Endothelial cell of umbilical vein (primary cell): Measurements from ENCODE around the gene FAM241B. TPM values are rescaled to one million over a fixed set of nuclear protein-coding genes. Genes with fewer than 3 reads are reported as not detected.

Source experiments
- BruUV-seq: library from RNA; stranded (reverse); fragments of 400-500 nt; replicated peaks from 2 replicates; lab custom pipeline; 2021; lab: Mats Ljungman, UMichigan
- CTCF ChIA-PET: fragments of 300-600, 350-600 bp; sonication (Branson Sonifier 250); formaldehyde crosslinking; loops from one replicate; lab custom pipeline; 2021; ENCODE audit warnings: antibody characterized with exemption, inconsistent platforms; lab: Charles Lee
- POLR2A ChIA-PET: fragments of 300-600, 350-600 bp; sonication (Branson Sonifier 250); formaldehyde crosslinking; loops from one replicate; lab custom pipeline; 2021; ENCODE audit warnings: antibody characterized with exemption, inconsistent platforms; lab: Charles Lee
- DNase-seq: peaks from one replicate; pipeline ENCODE4 v3.0.0-alpha.2; 2011; ENCODE audit warnings: low read depth, low spot score
- FAIRE-seq: peaks from 2 replicates; lab custom pipeline; 2011; peaks lifted over from hg19 to GRCh38; lab: Jason Lieb, UNC
- H2AFZ ChIP-seq: 2 replicates; pipeline ENCODE4 v1.6.0; 2012; ENCODE audit warnings: low read depth, low read length, control low read depth, inconsistent platforms
- H3K27ac ChIP-seq: 2 replicates; pipeline ENCODE4 v1.5.1; 2011; ENCODE audit warnings: low read depth, mild to moderate bottlenecking, control low read depth, low read length, moderate library complexity; ENCODE audit not compliant: insufficient read depth
- H3K27me3 ChIP-seq, 2 experiments: 2 replicates each; pipeline versions ENCODE4 v1.6.0 to v1.6.1; 2011; ENCODE audit warnings: low read length in 2 of 2, mixed read lengths in 1 of 2; ENCODE audit not compliant: control insufficient read depth in 2 of 2, insufficient read depth in 2 of 2
- H3K36me3 ChIP-seq, 2 experiments: 2 replicates in 1 of 2; 3 replicates in 1 of 2; pipeline ENCODE4 v1.5.1; 2011; ENCODE audit warnings: low read length in 2 of 2, mild to moderate bottlenecking in 1 of 2, moderate library complexity in 1 of 2; ENCODE audit not compliant: control insufficient read depth in 2 of 2, insufficient read depth in 2 of 2; ENCODE audit errors: extremely low read depth in 1 of 2
- H3K4me1 ChIP-seq: 3 replicates; pipeline ENCODE4 v1.5.1; 2011; ENCODE audit warnings: mild to moderate bottlenecking, low read length; ENCODE audit not compliant: control insufficient read depth, insufficient read depth; ENCODE audit errors: extremely low read depth
- H3K4me2 ChIP-seq: 2 replicates; pipeline ENCODE4 v1.6.1; 2011; ENCODE audit warnings: low read length, control low read depth, mixed read lengths; ENCODE audit not compliant: insufficient read depth
- H3K4me3 ChIP-seq, 3 experiments: fragments of 200-600 bp in 1 of 3; sonication (generic), shearing (Covaris generic) in 1 of 3; replicated peaks in 1 of 3; 2 replicates each; pipeline ENCODE4 v1.5.1; 2011 to 2016; ENCODE audit warnings: control low read depth in 3 of 3, low read length in 3 of 3, mild to moderate bottlenecking in 2 of 3, inconsistent platforms in 1 of 3, low read depth in 1 of 3, moderate library complexity in 1 of 3; ENCODE audit not compliant: insufficient read depth in 1 of 3
- H3K79me2 ChIP-seq: 2 replicates; pipeline ENCODE4 v1.6.0; 2012; ENCODE audit warnings: low read length, inconsistent platforms; ENCODE audit not compliant: control insufficient read depth, insufficient read depth
- H3K9ac ChIP-seq: replicated peaks from 2 replicates; pipeline ENCODE3; 2011; ENCODE audit warnings: low read length, control low read depth; ENCODE audit not compliant: insufficient read depth; ENCODE audit errors: extremely low read depth
- H3K9me1 ChIP-seq: replicated peaks from 3 replicates; pipeline ENCODE4 v1.6.0; 2011; ENCODE audit warnings: mild to moderate bottlenecking, low read length; ENCODE audit not compliant: control insufficient read depth, insufficient read depth; ENCODE audit errors: extremely low read depth
- H3K9me3 ChIP-seq: replicated peaks from 2 replicates; pipeline ENCODE4 v1.5.1; 2012; ENCODE audit warnings: low read length, inconsistent platforms; ENCODE audit not compliant: control insufficient read depth, insufficient read depth
- H4K20me1 ChIP-seq: replicated peaks from 2 replicates; pipeline ENCODE3; 2011; ENCODE audit warnings: mild to moderate bottlenecking, low read length; ENCODE audit not compliant: control insufficient read depth, insufficient read depth; ENCODE audit errors: extremely low read depth
- EZH2 ChIP-seq: IDR thresholded peaks from 2 replicates; pipeline ENCODE4 v1.6.1; 2012; ENCODE audit warnings: borderline replicate concordance, low read depth, mild to moderate bottlenecking, moderate library complexity, low read length, inconsistent platforms; ENCODE audit not compliant: severe bottlenecking
- FOS ChIP-seq: IDR thresholded peaks from 2 replicates; pipeline ENCODE4 v1.6.1; 2011; ENCODE audit warnings: mild to moderate bottlenecking, low read length, moderate library complexity, borderline replicate concordance; ENCODE audit not compliant: insufficient read depth
- GATA2 ChIP-seq: IDR thresholded peaks from 2 replicates; pipeline ENCODE4 v1.7.0; 2011; ENCODE audit warnings: low read depth, mild to moderate bottlenecking, moderate library complexity, mixed read lengths, low read length; ENCODE audit not compliant: insufficient read length, insufficient read depth
- JUN ChIP-seq: IDR thresholded peaks from 2 replicates; pipeline ENCODE4 v1.6.1; 2011; ENCODE audit warnings: borderline replicate concordance, low read depth; ENCODE audit not compliant: insufficient read length, insufficient read depth
- MYC ChIP-seq: IDR thresholded peaks from one replicate; pipeline ENCODE4 v1.6.1; 2011; ENCODE audit warnings: mild to moderate bottlenecking, low read depth, low read length
- POLR2AphosphoS5 ChIP-seq: IDR thresholded peaks from 2 replicates; pipeline ENCODE4 v1.6.1; 2012; ENCODE audit warnings: low read depth, mild to moderate bottlenecking, control low read depth, low read length, moderate library complexity; ENCODE audit not compliant: insufficient read depth
- dilution Hi-C: fragments of 300-500 bp; cut with MboI; formaldehyde crosslinking; loops from one replicate; pipeline ENCODE4 v1.15.0; 2019; ENCODE audit warnings: low sequenced_read_pairs; ENCODE audit not compliant: extremely low pct_ligation_motif_present
- intact Hi-C: fragments of 100-400 bp; cut with micrococcal nuclease; formaldehyde crosslinking; loops from one replicate; pipeline ENCODE4 v1.10.0; 2022
- polyA plus RNA-seq, 4 experiments: library from polyadenylated mRNA; depleted of rRNA in 3 of 4; stranded (reverse) in 3 of 4; unstranded in 1 of 4; fragments of >200 nt; gene quantifications; 2 replicates each; pipeline versions ENCODE4 v1.2.1 to v1.2.3, GENCODE V29; 2011 to 2012; ENCODE audit warnings: missing spikeins in 1 of 4
- total RNA-seq: library from RNA; stranded (reverse); gene quantifications from 2 replicates; pipeline ENCODE4 v1.2.3, GENCODE V29; 2021
- TF ChIP-seq, protein P1 (sequence below): IDR thresholded peaks from 2 replicates; pipeline ENCODE4 v1.6.1; 2011; ENCODE audit not compliant: insufficient read depth, insufficient read length

The FAM241B gene
- total and polyA plus RNA-seq, 2 donors (not counting 3 experiments of a cell fraction or from before 2014, with no cell fraction given): 0.23 TPM; not detected in 1

- dilution Hi-C loops: no loop called here
- Histone ChIP-seq H3K79me2 (no peaks in the 10 kb centered on the region), H4K20me1 (no peaks in the 10 kb centered on the region), H3K9me1 (no peaks in the 10 kb centered on the region), H3K4me1 (no peaks in the 10 kb centered on the region), H3K36me3 (no peaks in the 10 kb centered on the region), H2AFZ (no peak overlapping the region), H3K27ac (no peak overlapping the region), H3K9ac (no peak overlapping the region), H3K9me3 (no peaks in the 10 kb centered on the region), H3K4me3 (no peak overlapping the region), H3K27me3 (peaks cover 3 to 9% of the 10 kb centered on the region in 2 experiments), H3K4me2 (no peak overlapping the region)
- no TSS peak for BruUV-seq
- ChIA-PET CTCF (interaction anchor here (1.0 to 11.3 kb wide), 6 partner anchors 13 to 318 kb away, joined by 3 to 276 read pairs (median 6); no protein-coding TSS in a partner anchor), POLR2A (no interaction called here)
- DNase-seq: no peak
- TF ChIP-seq EZH2: no peak
- no peak for TF ChIP-seq MYC
- no peak for TF ChIP-seq JUN
- TF ChIP-seq, protein P1, sequence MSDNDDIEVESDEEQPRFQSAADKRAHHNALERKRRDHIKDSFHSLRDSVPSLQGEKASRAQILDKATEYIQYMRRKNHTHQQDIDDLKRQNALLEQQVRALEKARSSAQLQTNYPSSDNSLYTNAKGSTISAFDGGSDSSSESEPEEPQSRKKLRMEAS: no peak
- TF ChIP-seq POLR2AphosphoS5: no peak
- TF ChIP-seq FOS: no peak
- TF ChIP-seq GATA2: no peak
- intact Hi-C loops: loop anchor here (10.0 kb wide), 1 partner anchor 406 kb away; no protein-coding TSS in a partner anchor
- no peak for FAIRE-seq
Measured at GRCh38 chr10:69640196-69640980, 10.3 kb downstream of the FAM241B start.
